AG09309 (cell line): ENCODE measurements around the gene TCF7.

ENCODE experiments used
- DNase-seq: peaks from one replicate; pipeline ENCODE4 v3.0.0-alpha.2; 2010; ENCODE audit warnings: low read depth
- H3K4me3 ChIP-seq: 2 replicates; pipeline ENCODE4 v1.5.1; 2011; ENCODE audit warnings: mild to moderate bottlenecking, low read depth, low read length, moderate library complexity; ENCODE audit not compliant: control insufficient read depth
- CTCF ChIP-seq: IDR thresholded peaks from 2 replicates; pipeline ENCODE4 v1.5.1; 2011; ENCODE audit warnings: mild to moderate bottlenecking, low read depth, low read length, inconsistent platforms; ENCODE audit not compliant: insufficient read depth, control insufficient read depth; ENCODE audit errors: missing control alignments

TCF7 gene

DNA sequence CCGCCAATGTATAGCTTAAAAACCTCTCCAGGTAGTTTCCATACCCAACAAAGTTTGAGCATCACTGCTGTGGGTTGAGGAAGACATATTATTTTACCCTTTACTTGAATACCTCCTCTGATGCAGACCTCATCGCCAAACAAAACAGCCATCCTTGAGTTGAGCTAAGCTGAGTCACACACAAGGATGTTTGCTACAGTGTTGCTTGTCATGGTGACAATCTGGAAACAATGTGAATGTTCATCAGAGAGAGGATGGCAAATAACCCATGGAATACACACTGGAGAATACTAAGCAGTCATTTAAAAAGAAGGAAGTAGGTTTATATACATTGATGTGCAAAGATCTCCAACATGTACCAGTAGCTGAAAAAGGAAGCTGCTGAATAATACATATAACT lies 41.1 kb upstream of the TCF7 start:
- no peak for DNase-seq
- TF ChIP-seq CTCF = no peak
- no peak overlapping the region for H3K4me3 ChIP-seq

- no peak overlapping the region for H3K4me3 ChIP-seq
- DNase-seq = no peak
- no peak for TF ChIP-seq CTCF
These were observed 39.4 kb upstream of the TCF7 start for GRCh38 chr5:134075102-134075501.

- H3K4me3 ChIP-seq = no peak overlapping the region
- DNase-seq = no peak
- TF ChIP-seq CTCF = no peak
These were observed 36.4 kb upstream of the TCF7 start for GRCh38 chr5:134077926-134078580.

GRCh38 chr5:134079748-134080581 lies 34.5 kb upstream of the TCF7 start:
- no peak for TF ChIP-seq CTCF
- H3K4me3 ChIP-seq = no peak overlapping the region
- DNase-seq = no peak

GRCh38 chr5:134082264-134082992 lies 32.1 kb upstream of the TCF7 start:
- DNase-seq = no peak
- no peak overlapping the region for H3K4me3 ChIP-seq
- TF ChIP-seq CTCF = no peak

- TF ChIP-seq CTCF = no peak
- no peak overlapping the region for H3K4me3 ChIP-seq
- DNase-seq = no peak
These were observed 31.0 kb upstream of the TCF7 start for GRCh38 chr5:134083517-134083916.
